ENCODE measurements around the gene RTL10.

RTL10 gene

DNA sequence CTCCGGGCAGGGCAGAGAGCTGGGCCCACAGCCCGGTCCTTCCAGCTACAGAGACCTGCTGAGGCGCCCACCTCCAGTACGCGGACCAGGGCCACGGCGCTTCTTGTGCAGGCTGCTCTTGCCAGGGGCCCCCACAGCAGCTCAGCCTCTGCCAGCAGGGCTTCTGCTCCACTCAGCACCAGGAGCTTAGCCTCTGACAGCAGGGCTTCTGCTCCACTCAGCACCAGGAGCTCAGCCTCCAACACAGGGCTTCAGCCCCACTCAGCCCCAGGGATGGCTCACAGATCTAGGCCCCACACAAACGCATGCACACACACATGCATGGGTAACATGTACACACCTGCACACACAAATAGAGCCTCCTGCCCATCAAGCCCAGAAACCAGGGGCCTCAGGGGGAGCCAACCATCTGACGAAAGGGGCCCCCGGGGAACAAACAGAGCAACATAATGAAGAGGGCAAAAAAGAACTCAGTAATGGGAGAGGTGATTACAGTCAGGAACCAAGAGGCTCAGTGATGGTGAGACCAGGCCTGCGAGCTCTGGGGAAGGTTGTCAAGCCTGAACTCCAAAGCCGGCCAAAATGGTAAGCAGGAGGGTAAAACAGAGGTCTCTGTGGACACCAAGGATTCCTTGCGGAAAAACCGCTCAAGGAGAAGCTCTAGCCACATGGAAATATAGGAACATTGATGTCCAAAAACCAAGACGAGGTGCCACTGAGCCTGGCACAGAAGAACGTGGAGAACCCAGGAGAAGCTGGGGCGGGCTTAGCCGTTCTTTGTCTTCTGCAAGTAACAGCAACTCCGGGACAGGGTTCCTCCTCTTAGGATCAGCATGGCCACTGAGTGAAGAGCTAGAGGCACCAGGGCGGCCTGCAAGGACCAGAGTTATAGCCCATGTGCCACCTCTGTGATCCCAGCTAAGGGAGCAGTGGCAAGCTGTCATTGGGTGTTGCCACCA lies 46.5 kb downstream of the RTL10 start:
- no peak for DNase-seq (ENCODE audit: low spot score)

GRCh38 chr22:19807161-19807913 lies 47.3 kb downstream of the RTL10 start:
- no peak for DNase-seq (ENCODE audit: low spot score)

DNA sequence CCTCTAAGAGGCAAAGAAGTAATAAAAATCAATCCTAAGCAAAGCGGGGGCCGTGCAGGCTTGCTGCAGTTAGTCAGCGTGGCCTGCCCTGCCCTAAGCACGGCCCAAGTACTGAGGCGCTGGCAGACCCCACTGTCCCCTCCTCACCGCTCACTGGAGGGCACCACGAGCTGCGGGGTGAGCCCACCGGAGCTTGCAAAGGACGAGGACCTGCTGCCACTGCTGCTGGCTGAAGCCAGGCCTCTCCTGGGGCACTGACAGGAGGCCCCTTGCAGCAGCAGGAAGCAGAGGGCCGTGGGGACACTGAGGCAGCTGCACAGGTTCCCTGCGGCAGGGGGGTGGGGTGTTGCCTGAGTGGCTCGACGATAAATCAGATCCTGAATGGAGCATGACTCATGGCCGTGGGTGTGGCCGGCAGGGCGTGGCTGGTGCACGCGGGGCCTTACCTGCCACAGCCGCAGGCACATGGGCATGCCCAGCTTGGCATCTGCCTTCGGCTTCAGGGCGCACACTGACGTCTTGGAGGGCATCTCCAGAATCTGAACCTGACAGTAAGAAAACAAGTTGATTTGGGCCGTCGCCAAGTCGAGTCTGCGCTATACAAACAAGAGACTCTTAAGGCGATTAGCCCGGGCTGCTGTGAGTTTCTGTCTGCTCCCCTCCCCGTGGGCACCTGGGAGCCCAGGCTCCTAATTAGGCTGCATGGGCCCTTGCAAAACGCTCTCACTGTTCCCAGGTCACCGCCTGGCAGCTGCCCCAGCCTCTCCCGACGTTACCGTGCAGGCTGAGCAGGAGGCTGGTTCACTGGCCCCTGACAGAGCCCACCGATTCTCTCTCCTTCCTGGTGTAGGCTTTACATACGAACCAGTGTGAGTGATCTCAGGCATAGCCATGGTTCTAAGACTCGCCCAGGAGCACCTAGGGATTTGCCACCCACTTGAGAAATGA lies 48.2 kb downstream of the RTL10 start:
- no peak for DNase-seq (ENCODE audit: low spot score)

DNA sequence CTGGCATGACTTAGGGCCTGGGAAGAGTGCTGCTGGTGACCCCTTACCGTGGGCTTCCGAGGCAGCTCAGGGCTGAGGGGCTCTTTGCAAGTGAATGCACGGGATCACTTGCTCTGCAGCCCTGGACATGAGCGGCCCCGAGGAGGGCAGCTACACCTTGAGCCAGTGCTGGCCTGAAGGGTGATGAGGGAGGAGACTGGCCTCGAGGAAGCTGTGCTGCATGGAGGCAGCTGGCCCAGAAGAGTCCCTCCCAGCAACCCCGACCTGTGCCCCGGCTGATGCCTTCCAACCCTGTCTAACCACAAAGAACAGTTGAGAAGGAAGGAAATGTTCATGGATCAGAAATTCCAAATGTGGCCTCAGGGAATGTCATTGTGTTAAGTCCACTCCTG lies 48.9 kb downstream of the RTL10 start:
- no peak for DNase-seq (ENCODE audit: low spot score)

Data from left forelimb (tissue), 1 donor.